AG04450 (cell line): ENCODE measurements around the gene MAL. TPM values are rescaled to one million over a fixed set of nuclear protein-coding genes. Genes with fewer than 3 reads are reported as not detected.

Experiments used
- CTCF ChIA-PET: fragments of 300-600, 350-600 bp; formaldehyde crosslinking; extraction: SDS; loops from one replicate; lab custom pipeline; 2022; ENCODE audit warnings: antibody characterized with exemption, inconsistent platforms; lab: Charles Lee
- POLR2A ChIA-PET: fragments of 350-600 bp; formaldehyde crosslinking; extraction: SDS; loops from one replicate; lab custom pipeline; 2021; ENCODE audit warnings: antibody characterized with exemption, inconsistent platforms; lab: Yijun Ruan, JAX
- DNase-seq: peaks from one replicate; pipeline ENCODE4 v3.0.0-alpha.2; 2011; ENCODE audit warnings: low read depth, low spot score
- H3K27ac ChIP-seq: one replicate; pipeline ENCODE4 v1.5.1; 2012; ENCODE audit warnings: low read depth, low read length, control low read depth
- H3K27me3 ChIP-seq: one replicate; pipeline ENCODE4 v1.6.0; 2012; ENCODE audit warnings: low read length; ENCODE audit not compliant: control insufficient read depth, insufficient read depth
- H3K4me3 ChIP-seq: 2 replicates; pipeline ENCODE4 v1.5.1; 2011; ENCODE audit warnings: mild to moderate bottlenecking, low read depth, low read length, control low read depth
- H3K9me3 ChIP-seq: 2 replicates; pipeline ENCODE4 v1.5.1; 2012; ENCODE audit warnings: low read length; ENCODE audit not compliant: control insufficient read depth, insufficient read depth
- CTCF ChIP-seq: IDR thresholded peaks from 2 replicates; pipeline ENCODE4 v1.5.1; 2011; ENCODE audit warnings: low read depth, low read length, control low read depth, inconsistent platforms
- polyA plus RNA-seq: library from polyadenylated mRNA; depleted of rRNA; stranded (reverse); fragments of >200 nt; gene quantifications from 2 replicates; pipeline ENCODE4 v1.2.3, GENCODE V29; 2011

The MAL gene
- polyA plus RNA-seq, 1 experiment = not detected

GRCh38 chr2:95001701-95002100 lies 23.8 kb upstream of the MAL start:
- CTCF ChIA-PET = no interaction called here
- H3K9me3 ChIP-seq = no peaks in the 10 kb centered on the region; the same call in 1 of the 2 replicates

DNA sequence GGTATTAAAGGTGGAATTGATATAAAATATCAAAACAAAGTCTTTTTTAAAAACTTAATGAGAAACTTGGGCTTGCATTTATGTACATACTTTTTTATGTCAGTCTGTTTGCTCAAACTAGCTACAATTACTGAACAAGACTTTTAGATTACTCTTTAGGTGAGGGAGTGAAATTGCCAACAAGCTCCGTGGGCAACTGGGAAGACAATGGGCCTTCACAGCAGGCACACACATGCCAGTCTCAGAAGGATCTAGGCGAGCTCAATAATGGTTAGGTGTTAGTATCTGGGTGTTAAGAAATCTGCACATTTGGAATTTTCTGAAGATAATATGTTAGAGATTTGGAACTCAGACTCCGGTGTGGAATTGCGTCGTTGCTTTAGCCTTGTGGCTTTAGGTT lies 23.0 kb upstream of the MAL start:
- CTCF ChIA-PET = interaction anchor here (2.1 kb wide), 1 partner anchor 16 kb away, joined by 5 read pairs; no protein-coding TSS in a partner anchor
- H3K27me3 ChIP-seq = peaks cover 8% of the 10 kb centered on the region
- POLR2A ChIA-PET = no interaction called here
- no peaks in the 10 kb centered on the region; the same call in 1 of the 2 replicates for H3K9me3 ChIP-seq
- H3K4me3 ChIP-seq = no peak overlapping the region
- no peak for DNase-seq
- TF ChIP-seq CTCF = no peak
- no peak overlapping the region for H3K27ac ChIP-seq

More at GRCh38 chr2:95001701-95002100, 23.8 kb upstream of the MAL start:
- Histone ChIP-seq H3K4me3 (no peak overlapping the region), H3K27ac (no peak overlapping the region), H3K27me3 (peaks cover 5% of the 10 kb centered on the region)
- no peak for TF ChIP-seq CTCF
- POLR2A ChIA-PET = no interaction called here
- no peak for DNase-seq

- CTCF ChIA-PET = interaction anchor here (1.1 to 2.1 kb wide), 2 partner anchors 18 kb away, joined by 3 to 5 read pairs; no protein-coding TSS in a partner anchor
- no peak for DNase-seq
- H3K4me3 ChIP-seq = no peak overlapping the region
- no peak overlapping the region for H3K27ac ChIP-seq
- POLR2A ChIA-PET = no interaction called here
- TF ChIP-seq CTCF = no peak
- H3K27me3 ChIP-seq = peaks cover 8% of the 10 kb centered on the region
- H3K9me3 ChIP-seq = no peaks in the 10 kb centered on the region
These were observed 21.2 kb upstream of the MAL start for GRCh38 chr2:95004287-95004686.

GRCh38 chr2:95004711-95005110 lies 20.8 kb upstream of the MAL start:
- H3K9me3 ChIP-seq = no peaks in the 10 kb centered on the region
- no peak overlapping the region for H3K27ac ChIP-seq
- peaks cover 8% of the 10 kb centered on the region for H3K27me3 ChIP-seq
- ChIA-PET CTCF (no interaction called here), POLR2A (no interaction called here)
- H3K4me3 ChIP-seq = no peak overlapping the region
- TF ChIP-seq CTCF = no peak
- DNase-seq = no peak

DNA sequence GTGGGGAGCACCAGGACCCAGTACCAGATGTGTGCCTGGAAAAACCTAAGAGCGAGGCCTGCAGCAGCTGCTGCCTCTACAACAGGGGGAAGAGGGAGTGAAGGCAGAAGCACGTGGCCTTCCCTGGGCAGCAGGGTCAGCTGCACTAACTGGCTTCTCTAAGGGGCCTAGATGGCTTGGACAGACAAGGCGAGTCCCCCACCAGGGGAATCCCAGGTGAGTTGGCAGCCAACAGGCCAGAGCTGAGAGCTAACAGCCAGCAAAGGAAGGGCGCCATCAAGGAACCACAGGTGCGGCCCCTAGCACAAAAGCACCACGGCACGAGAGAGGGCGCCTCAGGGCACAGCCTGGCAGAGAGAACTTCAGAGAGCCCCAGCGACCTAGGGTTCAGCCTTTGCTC lies 19.8 kb upstream of the MAL start:
- CTCF ChIA-PET = no interaction called here
- H3K9me3 ChIP-seq = no peaks in the 10 kb centered on the region
- no peak overlapping the region for H3K4me3 ChIP-seq
- POLR2A ChIA-PET = no interaction called here
- peaks cover 6% of the 10 kb centered on the region for H3K27me3 ChIP-seq
- no peak for TF ChIP-seq CTCF
- H3K27ac ChIP-seq = no peak overlapping the region
- no peak for DNase-seq
